ENCODE measurements around the gene ASAP2.

ASAP2 gene

GRCh38 chr2:9416267-9416961 lies 209.8 kb downstream of the ASAP2 start:
- Histone ChIP-seq H3K4me3 (replicated peaks; ENCODE audit: insufficient read depth, low read length) (no peak overlapping the region), H3K27me3 (ENCODE audit: insufficient read depth, poor library complexity, severe bottlenecking) (no peaks in the 10 kb centered on the region), H3K27ac (replicated peaks) (no peak overlapping the region)
- no peak for DNase-seq (ENCODE audit: low read depth in 1 of 2, low spot score in 1 of 2)
- TF ChIP-seq CTCF (IDR thresholded peaks at IDR 0.05; ENCODE audit: insufficient read depth, low read length) (no peak), REST (IDR thresholded peaks at IDR 0.05; ENCODE audit: insufficient replicate concordance, low read depth) (no peak), POLR2AphosphoS5 (IDR thresholded peaks at IDR 0.05; ENCODE audit: low read depth) (no peak)

DNA sequence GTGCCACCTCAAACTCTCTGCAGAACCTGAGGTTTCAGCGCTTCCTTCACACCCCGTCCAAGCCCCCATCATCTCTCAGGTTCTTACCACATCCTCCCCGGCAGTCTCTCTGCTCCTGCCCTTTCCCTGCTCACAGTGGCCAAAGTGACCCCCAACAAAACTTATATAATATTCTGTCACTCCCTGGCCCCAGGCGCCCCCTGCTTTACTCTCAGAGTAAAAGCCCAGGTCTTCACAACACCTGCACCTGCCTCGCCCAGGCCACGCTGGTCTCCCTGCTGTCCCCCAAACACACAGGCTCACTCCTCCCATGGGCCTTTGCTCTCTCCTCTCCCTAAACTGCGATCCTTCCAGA lies 210.3 kb downstream of the ASAP2 start:
- Histone ChIP-seq H3K27me3 (ENCODE audit: insufficient read depth, poor library complexity, severe bottlenecking) (no peaks in the 10 kb centered on the region), H3K27ac (replicated peaks) (no peak overlapping the region), H3K4me3 (replicated peaks; ENCODE audit: insufficient read depth, low read length) (no peak overlapping the region)
- DNase-seq (ENCODE audit: low read depth in 1 of 2, low spot score in 1 of 2) = no peak
- no peak for TF ChIP-seq POLR2AphosphoS5 (IDR thresholded peaks at IDR 0.05; ENCODE audit: low read depth)
- TF ChIP-seq CTCF (IDR thresholded peaks at IDR 0.05; ENCODE audit: insufficient read depth, low read length) = no peak

DNA sequence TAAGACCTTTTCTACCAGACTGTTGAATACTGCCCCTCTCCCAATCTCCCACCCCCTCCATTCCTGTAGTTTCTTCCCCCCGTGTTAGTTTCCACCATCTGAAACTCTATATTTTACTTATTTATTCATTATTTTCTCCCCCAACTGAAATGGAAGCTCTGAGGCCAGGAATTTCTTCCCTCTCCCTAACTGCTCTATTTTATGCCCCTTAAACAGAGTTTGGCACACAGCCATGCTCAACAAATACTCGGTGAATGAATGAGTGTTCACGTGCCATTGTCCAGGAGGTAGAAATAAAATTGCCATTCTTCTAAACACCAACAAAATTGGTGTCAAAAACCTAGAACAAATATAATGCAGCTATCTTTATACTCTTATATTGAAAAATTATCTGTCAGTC lies 211.1 kb downstream of the ASAP2 start:
- Histone ChIP-seq H3K27me3 (ENCODE audit: insufficient read depth, poor library complexity, severe bottlenecking) (no peaks in the 10 kb centered on the region), H3K4me3 (replicated peaks; ENCODE audit: insufficient read depth, low read length) (no peak overlapping the region), H3K27ac (replicated peaks) (no peak overlapping the region)
- DNase-seq (ENCODE audit: low read depth in 1 of 2, low spot score in 1 of 2) = no peak
- no peak for TF ChIP-seq GABPA (IDR thresholded peaks at IDR 0.05; ENCODE audit: low read depth)
- no peak for TF ChIP-seq CTCF (IDR thresholded peaks at IDR 0.05; ENCODE audit: insufficient read depth, low read length)
- TF ChIP-seq SPI1 (IDR thresholded peaks at IDR 0.05; ENCODE audit: borderline replicate concordance, low read depth) = no peak
- no peak for TF ChIP-seq POLR2AphosphoS5 (IDR thresholded peaks at IDR 0.05; ENCODE audit: low read depth)
- TF ChIP-seq REST (IDR thresholded peaks at IDR 0.05; ENCODE audit: insufficient replicate concordance, low read depth) = no peak

- DNase-seq (ENCODE audit: low read depth in 1 of 2, low spot score in 1 of 2) = no peak
- no peak for TF ChIP-seq POLR2AphosphoS5 (IDR thresholded peaks at IDR 0.05; ENCODE audit: low read depth)
- no peak for TF ChIP-seq SPI1 (IDR thresholded peaks at IDR 0.05; ENCODE audit: borderline replicate concordance, low read depth)
- no peak for TF ChIP-seq CTCF (IDR thresholded peaks at IDR 0.05; ENCODE audit: insufficient read depth, low read length)
- TF ChIP-seq GABPA (IDR thresholded peaks at IDR 0.05; ENCODE audit: low read depth) = no peak
- TF ChIP-seq REST (IDR thresholded peaks at IDR 0.05; ENCODE audit: insufficient replicate concordance, low read depth) = no peak
- no peak overlapping the region for H3K4me3 ChIP-seq (replicated peaks; ENCODE audit: insufficient read depth, low read length)
- no peaks in the 10 kb centered on the region for H3K27me3 ChIP-seq (ENCODE audit: insufficient read depth, poor library complexity, severe bottlenecking)
- no peak overlapping the region for H3K27ac ChIP-seq (replicated peaks)
These were observed 212.1 kb downstream of the ASAP2 start for GRCh38 chr2:9418746-9419145.
